Measurements from ENCODE around the gene STAT3. TPM values are rescaled to one million over a fixed set of nuclear protein-coding genes. Genes with fewer than 3 reads are reported as not detected.

STAT3 gene
- total and polyA plus RNA-seq, 2 experiments from 2014 or later = 84.1 to 112 TPM

- H3K27me3 ChIP-seq (replicated peaks; ENCODE audit: insufficient read depth) = no peaks in the 10 kb centered on the region
- no peaks in the 10 kb centered on the region for H3K79me2 ChIP-seq (ENCODE audit: insufficient read depth)
- in situ Hi-C loops (cut with MboI) = no loop called here
- 80 to 85% methylated on average over 7 of the region's 7 CpGs for WGBS, 2 experiments (ENCODE audit: low coverage in 1 of 2, low lambda C conversion rate in 2 of 2, missing lambda C conversion rate in 2 of 2)
- H3K4me2 ChIP-seq (ENCODE audit: unreplicated experiment) = no peak overlapping the region
- peaks cover 11% of the 10 kb centered on the region for H3K4me1 ChIP-seq (ENCODE audit: insufficient read depth)
- no peak for TF ChIP-seq EZH2 (IDR thresholded peaks at IDR 0.05; ENCODE audit: insufficient read depth, poor library complexity, severe bottlenecking)
- no peak for TF ChIP-seq EZH2phosphoT487 (IDR thresholded peaks at IDR 0.05; ENCODE audit: insufficient read depth, low read depth)
- H3K9ac ChIP-seq = no peak overlapping the region
- H3K9me3 ChIP-seq (ENCODE audit: low read depth) = no peaks in the 10 kb centered on the region
- H3K9me2 ChIP-seq (ENCODE audit: insufficient read depth) = no peaks in the 10 kb centered on the region
- no peak overlapping the region for H2AFZ ChIP-seq
- no peaks in the 10 kb centered on the region for H3K36me3 ChIP-seq (ENCODE audit: low read depth)
- H3K4me3 ChIP-seq = no peak overlapping the region
- DNase-seq = no peak
- H4K20me1 ChIP-seq (ENCODE audit: insufficient read depth) = no peaks in the 10 kb centered on the region
- no peaks in the 10 kb centered on the region for H3F3A ChIP-seq (ENCODE audit: insufficient read depth)
- no peak overlapping the region for H3K27ac ChIP-seq
Measured at GRCh38 chr17:42283241-42284023, 104.8 kb downstream of the STAT3 start.

DNA sequence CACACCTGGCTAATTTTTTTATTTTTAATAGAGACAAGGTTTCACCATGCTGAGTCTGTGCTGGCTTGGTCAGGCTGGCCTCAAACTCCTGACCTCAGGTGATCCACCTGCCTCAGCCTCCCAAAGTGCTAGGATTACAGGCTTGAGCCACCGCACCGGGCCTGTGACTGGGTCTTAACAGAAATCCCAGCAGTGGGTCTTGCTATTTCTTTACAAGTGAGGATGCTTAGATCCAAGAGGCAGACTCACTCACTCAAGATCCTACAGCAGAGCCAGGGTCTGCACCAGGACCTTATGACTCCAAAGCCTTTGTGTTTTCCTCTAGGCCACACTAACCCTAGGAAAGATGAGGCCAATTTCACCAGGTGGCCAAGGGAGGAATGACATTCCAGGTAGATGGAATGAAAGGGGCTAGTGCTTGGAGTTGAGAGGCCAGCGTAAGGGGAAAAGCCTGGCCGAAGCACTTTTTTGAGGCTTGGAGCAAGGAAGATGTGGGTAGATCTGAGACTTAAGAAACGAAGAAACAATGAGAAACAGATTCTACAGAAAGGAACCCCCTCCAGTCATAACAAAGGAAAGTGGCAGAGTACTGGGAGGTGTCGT lies 105.7 kb downstream of the STAT3 start:
- no peaks in the 10 kb centered on the region for H3K9me2 ChIP-seq (ENCODE audit: insufficient read depth)
- WGBS, 2 experiments (ENCODE audit: low coverage in 1 of 2, low lambda C conversion rate in 2 of 2, missing lambda C conversion rate in 2 of 2) = 82 to 84% methylated on average over 6 of the region's 6 CpGs
- in situ Hi-C loops (cut with MboI) = no loop called here

DNA sequence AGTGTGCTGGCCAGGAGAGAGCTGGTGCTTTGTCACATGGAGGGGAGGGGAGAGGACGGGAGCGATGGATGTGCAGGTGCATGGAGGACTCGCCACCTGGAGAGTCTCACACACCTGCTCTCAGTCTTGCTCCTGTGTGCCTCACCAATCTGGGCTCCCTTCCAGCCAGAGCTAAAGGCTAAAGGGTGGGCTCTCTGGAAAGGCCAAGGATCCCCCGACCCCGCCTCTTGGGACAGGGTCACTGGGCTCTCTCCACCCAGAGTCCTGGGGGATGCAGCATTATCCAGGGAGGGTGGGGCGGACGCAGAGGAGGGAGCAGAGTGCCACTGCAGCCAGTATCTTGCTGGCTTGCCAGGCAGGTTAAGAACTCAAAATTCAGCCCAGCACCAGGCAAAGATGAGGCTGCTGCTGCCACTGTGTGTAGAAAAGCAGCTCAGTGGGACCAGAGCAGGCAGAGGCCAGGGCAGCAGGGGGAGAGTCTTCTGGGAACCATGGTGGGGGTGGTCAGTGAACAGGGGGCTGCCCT lies 106.6 kb downstream of the STAT3 start:
- Histone ChIP-seq H3K9me3 (ENCODE audit: low read depth) (no peaks in the 10 kb centered on the region), H3K9me2 (ENCODE audit: insufficient read depth) (no peaks in the 10 kb centered on the region), H3K4me2 (ENCODE audit: unreplicated experiment) (no peak overlapping the region), H3F3A (ENCODE audit: insufficient read depth) (no peaks in the 10 kb centered on the region), H3K4me3 (no peak overlapping the region), H2AFZ (no peak overlapping the region), H3K79me2 (ENCODE audit: insufficient read depth) (no peaks in the 10 kb centered on the region), H3K27me3 (replicated peaks; ENCODE audit: insufficient read depth) (no peaks in the 10 kb centered on the region), H3K27ac (no peak overlapping the region), H3K4me1 (ENCODE audit: insufficient read depth) (no peaks in the 10 kb centered on the region), H3K36me3 (ENCODE audit: low read depth) (no peaks in the 10 kb centered on the region), H4K20me1 (ENCODE audit: insufficient read depth) (no peaks in the 10 kb centered on the region), H3K9ac (no peak overlapping the region)
- WGBS, 2 experiments (ENCODE audit: low coverage in 1 of 2, low lambda C conversion rate in 2 of 2, missing lambda C conversion rate in 2 of 2) = 80 to 84% methylated on average over 6 to 7 of the region's 7 CpGs
- in situ Hi-C loops (cut with MboI) = no loop called here
- DNase-seq = no peak
- TF ChIP-seq EZH2phosphoT487 (IDR thresholded peaks at IDR 0.05; ENCODE audit: insufficient read depth, low read depth) (no peak), EZH2 (IDR thresholded peaks at IDR 0.05; ENCODE audit: insufficient read depth, poor library complexity, severe bottlenecking) (no peak)

More for the DNA sequence above, 105.7 kb downstream of the STAT3 start:
- no peaks in the 10 kb centered on the region for H3K9me3 ChIP-seq (ENCODE audit: low read depth)
- H3K4me1 ChIP-seq (ENCODE audit: insufficient read depth) = peaks cover 8% of the 10 kb centered on the region
- H3K4me2 ChIP-seq (ENCODE audit: unreplicated experiment) = no peak overlapping the region
- no peak for TF ChIP-seq EZH2phosphoT487 (IDR thresholded peaks at IDR 0.05; ENCODE audit: insufficient read depth, low read depth)
- no peak for TF ChIP-seq EZH2 (IDR thresholded peaks at IDR 0.05; ENCODE audit: insufficient read depth, poor library complexity, severe bottlenecking)
- H3K4me3 ChIP-seq = no peak overlapping the region
- no peaks in the 10 kb centered on the region for H3K79me2 ChIP-seq (ENCODE audit: insufficient read depth)
- H3K36me3 ChIP-seq (ENCODE audit: low read depth) = no peaks in the 10 kb centered on the region
- no peak for DNase-seq
- H4K20me1 ChIP-seq (ENCODE audit: insufficient read depth) = no peaks in the 10 kb centered on the region
- no peak overlapping the region for H3K9ac ChIP-seq
- no peak overlapping the region for H3K27ac ChIP-seq
- no peaks in the 10 kb centered on the region for H3K27me3 ChIP-seq (replicated peaks; ENCODE audit: insufficient read depth)
- H2AFZ ChIP-seq = no peak overlapping the region
- H3F3A ChIP-seq (ENCODE audit: insufficient read depth) = no peaks in the 10 kb centered on the region

- WGBS, 2 experiments (ENCODE audit: low coverage in 1 of 2, low lambda C conversion rate in 2 of 2, missing lambda C conversion rate in 2 of 2) = 56 to 66% methylated on average over 4 of the region's 4 CpGs
- no peak overlapping the region for H3K27ac ChIP-seq
- in situ Hi-C loops (cut with MboI) = no loop called here
Measured at GRCh38 chr17:42279776-42280630, 108.2 kb downstream of the STAT3 start.

More at GRCh38 chr17:42279776-42280630, 108.2 kb downstream of the STAT3 start:
- no peaks in the 10 kb centered on the region for H3K9me3 ChIP-seq (ENCODE audit: low read depth)
- DNase-seq = no peak
- TF ChIP-seq EZH2 (IDR thresholded peaks at IDR 0.05; ENCODE audit: insufficient read depth, poor library complexity, severe bottlenecking) (no peak), EZH2phosphoT487 (IDR thresholded peaks at IDR 0.05; ENCODE audit: insufficient read depth, low read depth) (no peak)
- H3K9me2 ChIP-seq (ENCODE audit: insufficient read depth) = no peaks in the 10 kb centered on the region
- H3K79me2 ChIP-seq (ENCODE audit: insufficient read depth) = peaks cover 9% of the 10 kb centered on the region
- no peaks in the 10 kb centered on the region for H3K27me3 ChIP-seq (replicated peaks; ENCODE audit: insufficient read depth)
- no peaks in the 10 kb centered on the region for H4K20me1 ChIP-seq (ENCODE audit: insufficient read depth)
- no peaks in the 10 kb centered on the region for H3K36me3 ChIP-seq (ENCODE audit: low read depth)
- peaks cover 2% of the 10 kb centered on the region for H3K4me1 ChIP-seq (ENCODE audit: insufficient read depth)
- no peaks in the 10 kb centered on the region for H3F3A ChIP-seq (ENCODE audit: insufficient read depth)
- H2AFZ ChIP-seq = no peak overlapping the region
- H3K9ac ChIP-seq = no peak overlapping the region
- H3K4me2 ChIP-seq (ENCODE audit: unreplicated experiment) = no peak overlapping the region
- H3K4me3 ChIP-seq = no peak overlapping the region
